Ectodermal cell (in vitro differentiated cells): Measurements from ENCODE around the gene BIN1.

Experiments
- H3K27ac ChIP-seq: 2 replicates; pipeline ENCODE4 v1.7.0; 2013; ENCODE audit warnings: mild to moderate bottlenecking, low read depth, low read length; ENCODE audit not compliant: insufficient read depth, poor library complexity, severe bottlenecking
- H3K27me3 ChIP-seq: 2 replicates; pipeline ENCODE4 v1.7.0; 2013; ENCODE audit warnings: mild to moderate bottlenecking, low read length; ENCODE audit not compliant: insufficient read depth, control insufficient read depth, poor library complexity, severe bottlenecking
- H3K36me3 ChIP-seq: one replicate; pipeline ENCODE4 v1.7.0; 2013; ENCODE audit warnings: low read length; ENCODE audit not compliant: control insufficient read depth, insufficient read depth
- H3K4me1 ChIP-seq: one replicate; pipeline ENCODE4 v1.7.0; 2013; ENCODE audit warnings: low read length; ENCODE audit not compliant: control insufficient read depth, insufficient read depth
- H3K4me3 ChIP-seq: 2 replicates; pipeline ENCODE4 v1.7.0; 2013; ENCODE audit warnings: low read depth, low read length, control low read depth; ENCODE audit not compliant: insufficient read depth
- H3K9me3 ChIP-seq: 2 replicates; pipeline ENCODE4 v1.7.0; 2013; ENCODE audit warnings: mild to moderate bottlenecking, low read length, moderate library complexity; ENCODE audit not compliant: control insufficient read depth
- WGBS, 2 experiments: methylation state at CpG; one replicate each; pipeline ENCODE4 v1.1.7; 2013; ENCODE audit warnings: missing lambda C conversion rate in 2 of 2; 5-methylcytosine and 5-hydroxymethylcytosine counted together

Gene BIN1

DNA sequence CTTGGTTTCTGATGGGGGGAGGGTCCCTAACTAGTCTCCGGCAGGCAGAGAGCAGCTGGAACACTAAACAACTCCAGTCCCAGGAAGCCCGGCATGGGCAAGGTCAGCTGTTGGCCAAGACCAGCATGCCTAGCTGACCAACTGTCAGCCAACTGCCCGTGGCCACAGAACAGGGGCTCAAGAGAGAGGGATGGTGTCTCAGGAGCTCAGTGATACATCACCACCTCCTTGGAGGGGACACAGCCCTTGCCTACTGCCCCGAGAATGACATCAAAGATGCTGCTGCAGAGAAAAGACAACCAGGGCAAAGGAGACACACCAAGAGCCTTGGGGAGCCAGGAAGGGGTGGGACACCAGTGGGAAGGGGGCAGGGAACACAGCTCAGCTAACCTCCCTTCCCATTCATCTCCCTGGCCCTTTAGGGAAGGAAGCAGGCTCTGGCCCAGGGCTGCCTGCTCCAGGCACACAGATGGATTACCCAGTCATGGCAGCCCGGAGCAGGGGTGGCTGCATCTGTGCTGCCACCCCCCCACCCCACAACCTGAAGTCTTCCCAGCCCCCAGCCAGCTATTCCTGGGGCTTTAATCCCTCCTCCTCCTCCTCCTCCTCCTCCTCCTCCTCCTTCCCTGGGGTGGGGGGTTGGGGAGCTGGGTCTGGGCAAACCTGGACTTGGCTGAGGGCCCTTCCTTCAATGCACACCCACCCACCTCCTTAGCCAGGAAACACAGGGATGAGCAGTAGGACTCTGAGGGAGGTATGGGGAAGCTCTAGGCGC is 1.9 kb downstream of the BIN1 start:
- 41 to 51% methylated on average over 6 of the region's 6 CpGs for WGBS, 2 experiments
- H3K9me3 ChIP-seq: no peaks in the 10 kb centered on the region
- peaks cover 25% of the 10 kb centered on the region for H3K4me1 ChIP-seq
- peak overlapping the region; percentile 76 for H3K27ac ChIP-seq
- H3K36me3 ChIP-seq: no peaks in the 10 kb centered on the region
- peaks cover 3% of the 10 kb centered on the region for H3K27me3 ChIP-seq
- H3K4me3 ChIP-seq: peak overlapping the region; percentile 56

DNA sequence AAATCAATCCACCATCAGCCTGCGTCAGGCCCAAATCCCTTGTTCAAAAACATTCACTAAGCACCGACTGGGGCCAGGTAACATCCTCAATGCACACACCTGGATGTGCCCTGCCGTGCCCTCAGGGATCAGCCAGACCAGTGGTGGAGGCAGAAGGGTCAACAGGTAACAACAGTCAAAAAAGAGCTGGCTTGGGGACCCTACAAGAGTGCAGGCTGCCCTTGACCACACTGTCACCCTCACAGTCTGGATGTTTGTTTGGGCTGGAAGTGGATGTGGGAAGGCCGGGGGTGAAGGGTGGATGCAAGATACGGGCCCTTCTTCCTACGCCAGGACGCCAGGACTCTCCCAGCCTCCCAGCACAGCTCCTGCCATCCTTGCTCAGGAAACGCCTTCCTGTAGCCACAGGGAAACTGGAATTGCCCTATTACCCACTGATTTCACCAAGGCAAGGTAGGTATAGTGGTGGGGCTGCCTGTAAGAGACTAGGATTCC is 2.7 kb downstream of the BIN1 start:
- Histone ChIP-seq H3K4me3 (no peak overlapping the region), H3K36me3 (no peaks in the 10 kb centered on the region), H3K9me3 (no peaks in the 10 kb centered on the region), H3K27ac (no peak overlapping the region), H3K4me1 (peaks cover 25% of the 10 kb centered on the region), H3K27me3 (peaks cover 3% of the 10 kb centered on the region)
- 88 to 93% methylated on average over 8 of the region's 8 CpGs for WGBS, 2 experiments

DNA sequence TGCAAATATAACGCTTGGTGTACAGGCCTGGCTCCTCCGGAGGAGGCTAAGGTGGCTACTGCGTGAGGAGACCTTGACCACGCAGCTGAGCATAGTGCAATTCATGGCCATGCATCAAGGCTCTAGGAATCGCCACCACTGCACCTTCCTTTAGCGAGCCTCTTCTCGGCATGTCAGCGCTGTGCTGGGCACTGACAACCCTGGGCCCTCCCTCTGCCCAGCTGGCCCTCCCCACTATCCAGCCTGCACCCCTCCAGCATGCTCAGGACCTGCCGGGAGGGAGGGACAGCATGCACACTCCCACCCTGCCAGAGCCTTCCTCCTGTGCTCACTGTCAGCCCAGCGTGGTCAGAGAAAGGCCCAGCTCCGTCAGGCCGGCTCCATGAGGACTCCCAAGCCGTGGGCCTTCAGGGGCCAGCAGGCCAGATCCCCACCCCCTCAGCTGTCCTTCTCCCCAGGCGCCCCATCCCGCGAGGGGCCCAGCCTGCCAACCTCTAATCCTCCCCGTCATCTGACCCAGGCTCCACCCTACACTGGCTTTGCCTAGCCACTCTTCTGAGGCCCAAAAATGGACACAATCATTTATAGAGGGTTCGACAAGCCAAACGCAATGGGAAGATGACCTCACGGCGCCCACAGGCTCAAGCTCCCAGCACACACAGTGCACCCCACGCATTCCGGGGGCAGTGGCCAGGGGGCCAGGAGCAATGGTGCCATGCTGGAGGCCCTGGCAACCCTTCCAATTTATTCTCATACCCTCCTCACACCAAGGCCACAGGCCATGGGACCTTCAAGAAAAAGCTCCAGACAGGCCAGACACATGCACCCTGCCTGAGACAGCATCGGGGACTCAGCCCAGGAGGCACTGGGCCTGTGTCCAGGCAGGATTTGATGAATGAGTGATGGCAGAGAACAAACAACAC is 3.5 kb downstream of the BIN1 start:
- Histone ChIP-seq H3K27me3 (peaks cover 3% of the 10 kb centered on the region), H3K36me3 (no peaks in the 10 kb centered on the region), H3K4me3 (no peak overlapping the region), H3K9me3 (no peaks in the 10 kb centered on the region), H3K27ac (no peak overlapping the region), H3K4me1 (peaks cover 29% of the 10 kb centered on the region)
- 84% methylated on average over 24 of the region's 24 CpGs for WGBS, 2 experiments

DNA sequence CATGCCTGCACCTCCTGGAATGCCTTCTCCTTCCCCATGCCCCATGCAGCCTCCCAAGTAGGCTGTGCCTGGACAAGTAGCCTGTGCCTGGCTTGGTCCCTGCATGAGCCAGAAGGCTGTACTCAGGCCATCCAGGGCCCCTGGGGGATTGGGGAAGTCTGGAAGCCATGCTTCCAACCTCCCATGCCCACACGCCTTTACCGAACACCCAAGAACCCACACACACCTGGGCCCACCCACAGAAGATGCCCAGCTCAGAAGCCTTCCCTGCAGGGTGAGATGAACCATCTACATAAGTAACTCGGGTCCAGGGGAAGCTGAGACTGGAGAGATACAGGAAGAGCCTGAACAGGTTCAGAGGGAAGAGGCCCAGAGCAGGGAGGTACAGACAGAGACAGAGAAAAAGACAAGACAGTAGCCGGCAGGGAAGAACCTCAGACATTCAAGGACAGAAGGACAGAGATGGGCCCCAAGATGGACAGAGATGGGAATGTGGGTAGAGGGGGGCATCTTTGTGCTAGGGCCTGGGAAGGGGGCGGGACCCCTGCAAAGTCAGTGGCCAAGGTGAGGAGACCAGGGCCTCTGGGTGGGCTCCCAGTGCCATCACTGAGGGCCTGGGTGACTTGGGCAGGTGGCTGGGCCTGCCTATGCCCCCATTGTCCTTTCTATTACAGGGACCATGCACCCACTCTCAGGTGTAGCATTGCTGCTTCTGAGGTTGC is 4.3 kb downstream of the BIN1 start:
- H3K27ac ChIP-seq: no peak overlapping the region
- H3K36me3 ChIP-seq: no peaks in the 10 kb centered on the region
- no peak overlapping the region for H3K4me3 ChIP-seq
- whole genome bisulfite sequencing, 2 experiments: 92 to 97% methylated on average over 5 of the region's 5 CpGs
- H3K4me1 ChIP-seq: peaks cover 37% of the 10 kb centered on the region
- no peaks in the 10 kb centered on the region for H3K9me3 ChIP-seq
- H3K27me3 ChIP-seq: peaks cover 3% of the 10 kb centered on the region

DNA sequence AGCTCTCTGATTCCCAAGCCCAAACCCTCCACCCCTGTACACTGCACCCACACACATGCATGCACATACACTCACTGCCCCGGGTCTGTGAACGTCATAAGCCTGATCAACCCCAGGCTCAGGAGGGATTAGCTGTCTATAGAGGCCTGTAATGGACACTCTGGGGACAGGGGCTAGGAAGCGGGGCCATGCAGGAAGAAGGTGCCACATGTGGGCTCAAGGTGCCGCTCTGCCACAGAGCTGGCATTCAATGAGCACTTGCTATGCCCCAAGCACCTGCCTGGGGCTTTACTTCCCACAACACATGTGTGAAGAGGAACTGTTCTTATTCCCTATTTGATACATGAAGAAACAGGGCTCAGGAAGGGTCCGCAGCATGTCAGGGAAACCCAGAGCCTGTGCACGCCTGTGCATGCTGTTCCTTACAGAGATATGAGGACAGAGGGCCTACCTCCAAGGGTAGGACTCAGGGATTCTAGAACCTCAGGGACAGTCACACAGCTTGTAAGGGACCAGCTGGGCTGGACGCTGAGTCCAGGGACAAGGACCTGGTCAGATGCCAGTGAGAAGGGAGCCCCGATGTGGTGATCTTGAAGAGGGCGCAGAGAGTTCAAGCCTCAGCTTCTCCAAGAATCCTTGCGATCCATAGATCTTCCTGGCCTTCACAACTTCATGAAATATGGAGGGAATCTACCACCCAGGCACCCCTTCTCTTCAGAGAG is 5.0 kb downstream of the BIN1 start:
- Histone ChIP-seq H3K27ac (no peak overlapping the region), H3K27me3 (peaks cover 3% of the 10 kb centered on the region), H3K9me3 (no peaks in the 10 kb centered on the region), H3K36me3 (no peaks in the 10 kb centered on the region), H3K4me3 (no peak overlapping the region), H3K4me1 (peaks cover 45% of the 10 kb centered on the region)
- 88 to 89% methylated on average over 10 of the region's 10 CpGs for WGBS, 2 experiments

DNA sequence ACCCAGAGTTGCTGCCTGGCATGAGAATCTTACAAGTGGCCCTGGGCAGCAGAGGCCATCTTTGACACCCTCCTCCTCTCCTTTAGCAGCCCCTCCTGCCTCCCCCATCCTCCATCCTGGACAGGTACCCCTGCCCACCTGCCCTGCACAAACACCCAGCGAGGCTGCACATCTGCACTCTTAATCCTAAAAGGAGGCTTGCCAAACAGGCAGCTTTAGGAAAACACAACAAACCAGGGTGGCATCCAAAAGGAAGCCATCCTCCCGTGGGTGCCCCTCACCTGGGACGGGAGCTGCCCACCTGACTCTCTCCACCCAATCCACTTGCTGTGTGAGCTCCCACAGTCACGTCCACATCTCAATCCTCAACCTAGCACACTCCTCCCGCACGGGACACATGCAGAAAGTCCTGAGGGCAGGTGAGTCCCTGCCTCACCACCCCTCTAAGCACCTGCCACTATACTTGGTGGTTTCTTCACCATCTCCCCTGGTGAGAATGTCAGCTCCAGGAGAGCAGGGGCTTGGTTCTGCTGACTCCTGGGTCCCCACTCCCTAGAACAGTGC is 5.8 kb downstream of the BIN1 start:
- peaks cover under 1% of the 10 kb centered on the region for H3K27me3 ChIP-seq
- H3K4me1 ChIP-seq: peaks cover 45% of the 10 kb centered on the region
- WGBS, 2 experiments: 91 to 92% methylated on average over 6 of the region's 6 CpGs
- no peaks in the 10 kb centered on the region for H3K9me3 ChIP-seq
- no peak overlapping the region for H3K27ac ChIP-seq
- no peaks in the 10 kb centered on the region for H3K36me3 ChIP-seq
- no peak overlapping the region for H3K4me3 ChIP-seq

DNA sequence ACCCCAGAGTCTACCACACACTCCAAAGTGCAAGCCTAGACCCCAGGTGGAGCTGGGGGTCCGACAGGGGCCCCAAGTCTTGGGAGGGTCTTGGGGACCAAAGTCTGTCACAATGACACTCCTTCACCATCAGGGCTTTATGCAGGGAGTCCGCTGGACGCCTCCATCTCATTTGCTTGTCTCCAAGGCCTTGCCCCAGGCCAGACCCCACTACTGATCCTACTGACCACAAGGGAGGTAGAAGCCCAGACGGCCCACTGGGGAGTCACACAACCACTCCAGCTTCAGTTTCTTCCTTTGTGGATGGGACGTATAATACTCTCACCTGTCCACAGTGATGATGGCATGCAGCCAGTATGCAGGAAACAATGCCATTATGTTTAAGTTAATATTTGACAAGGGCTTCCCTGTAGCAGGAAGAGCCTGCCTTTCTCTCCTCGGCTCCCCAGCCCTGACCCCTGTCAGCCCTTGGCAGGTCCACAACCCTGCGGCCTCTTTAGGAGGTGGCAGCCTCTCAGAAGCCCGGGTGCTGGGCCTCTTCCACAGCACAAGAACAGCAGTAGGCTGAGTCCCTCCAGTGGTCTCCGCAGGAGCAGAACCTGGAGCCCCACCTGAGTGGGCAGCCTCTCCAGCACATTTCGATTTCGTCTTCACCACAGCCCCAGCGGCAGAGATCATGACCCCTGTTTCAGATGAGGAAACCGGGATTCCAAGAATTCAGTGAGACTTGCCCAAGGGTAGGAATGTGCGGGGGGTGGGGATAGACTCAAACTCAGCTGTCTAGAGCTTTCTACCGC is 6.5 kb downstream of the BIN1 start:
- 89 to 92% methylated on average over 15 of the region's 15 CpGs for WGBS, 2 experiments

DNA sequence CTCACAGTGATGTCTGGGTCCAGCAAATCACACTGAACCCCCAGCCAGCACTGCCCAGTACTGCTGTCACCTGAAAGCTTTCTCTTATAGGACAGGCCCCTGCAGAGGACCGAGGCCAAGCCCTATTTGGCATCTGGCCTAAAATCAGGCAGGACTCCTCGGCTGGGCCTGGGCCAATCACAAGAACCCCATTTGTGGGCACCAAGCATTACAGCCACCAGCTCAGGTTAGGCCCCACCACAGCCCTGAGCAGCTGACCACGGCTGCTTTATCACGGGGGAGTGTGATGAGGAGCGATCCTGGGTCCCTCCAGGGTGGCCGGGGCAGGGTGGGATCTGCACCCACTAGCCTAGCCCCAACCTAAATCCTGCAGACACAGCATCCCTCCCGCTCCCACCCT is 8.2 kb downstream of the BIN1 start:
- Histone ChIP-seq H3K27ac (no peak overlapping the region), H3K4me3 (no peak overlapping the region), H3K27me3 (no peaks in the 10 kb centered on the region), H3K36me3 (no peaks in the 10 kb centered on the region), H3K4me1 (peaks cover 52% of the 10 kb centered on the region), H3K9me3 (no peaks in the 10 kb centered on the region)
- WGBS, 2 experiments: 86 to 87% methylated on average over 7 of the region's 7 CpGs

More for the DNA sequence above, 6.5 kb downstream of the BIN1 start:
- Histone ChIP-seq H3K9me3 (no peaks in the 10 kb centered on the region), H3K27me3 (no peaks in the 10 kb centered on the region), H3K4me3 (no peak overlapping the region), H3K36me3 (no peaks in the 10 kb centered on the region), H3K4me1 (peaks cover 49% of the 10 kb centered on the region), H3K27ac (no peak overlapping the region)
